ENCODE data around the gene ERP27.

Gene ERP27

DNA sequence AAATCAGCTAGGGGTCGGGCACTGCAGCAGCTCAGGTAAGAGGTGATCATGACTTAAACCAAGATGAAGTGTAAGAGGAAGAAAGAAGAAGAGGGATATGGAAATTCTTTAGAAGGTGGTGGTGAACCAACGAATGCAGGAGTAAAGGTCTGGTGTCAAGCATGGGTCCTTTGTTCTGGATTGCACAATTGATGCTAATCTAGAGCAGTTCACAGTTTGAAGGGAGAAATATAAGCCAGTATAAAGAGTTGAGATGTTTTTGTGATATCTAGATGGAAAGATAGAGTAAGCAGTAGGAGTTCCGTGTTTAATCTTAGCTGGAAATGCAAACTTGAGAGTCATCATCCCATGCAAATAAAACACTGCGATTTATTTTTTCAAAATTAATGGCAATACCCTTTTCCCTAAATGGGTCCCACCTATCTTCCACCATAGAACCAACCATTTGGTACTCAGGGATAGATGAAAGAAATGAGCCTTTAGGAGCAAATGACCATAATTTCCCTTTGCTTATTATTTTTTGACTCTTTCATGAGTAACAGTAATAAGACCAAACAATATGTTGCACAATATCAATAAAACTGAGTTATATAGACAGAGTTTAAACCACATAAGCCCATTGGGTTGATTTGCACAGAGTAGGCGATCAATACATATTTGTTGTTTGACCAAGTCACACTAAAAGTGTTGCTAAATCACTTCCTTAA is 37.7 kb downstream of the ERP27 start:
- DNase-seq = no peak

DNA sequence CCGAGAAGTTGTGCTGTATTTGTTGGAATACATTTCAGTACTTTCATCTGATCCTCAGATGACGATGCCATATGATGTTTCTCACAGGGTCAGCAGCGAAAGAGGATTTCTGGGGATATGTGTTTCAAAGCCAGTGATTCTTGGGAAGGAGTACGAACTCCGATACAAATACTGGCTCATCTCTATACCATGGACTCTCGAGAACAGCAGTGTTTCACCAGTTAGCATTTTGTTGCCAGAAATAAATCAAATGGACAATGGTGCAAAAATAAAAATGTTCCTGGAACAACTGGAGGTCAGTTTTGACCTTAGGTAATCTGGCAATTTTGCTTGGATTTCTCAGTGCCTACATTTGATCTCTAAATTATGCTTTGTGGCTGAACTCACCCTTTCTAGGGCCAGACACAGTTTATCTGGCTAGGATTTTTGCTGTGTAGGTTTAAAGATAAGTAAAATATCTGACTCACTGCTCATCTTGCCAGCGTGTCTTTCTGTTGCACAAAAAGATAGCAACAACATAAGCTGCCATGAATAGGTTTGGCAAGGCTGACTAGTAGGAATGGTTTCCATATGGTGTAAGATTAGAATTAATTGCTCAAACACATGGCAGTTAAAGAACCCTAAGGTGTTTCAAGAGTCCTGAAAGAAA is 41.7 kb downstream of the ERP27 start:
- no peak for DNase-seq

DNA sequence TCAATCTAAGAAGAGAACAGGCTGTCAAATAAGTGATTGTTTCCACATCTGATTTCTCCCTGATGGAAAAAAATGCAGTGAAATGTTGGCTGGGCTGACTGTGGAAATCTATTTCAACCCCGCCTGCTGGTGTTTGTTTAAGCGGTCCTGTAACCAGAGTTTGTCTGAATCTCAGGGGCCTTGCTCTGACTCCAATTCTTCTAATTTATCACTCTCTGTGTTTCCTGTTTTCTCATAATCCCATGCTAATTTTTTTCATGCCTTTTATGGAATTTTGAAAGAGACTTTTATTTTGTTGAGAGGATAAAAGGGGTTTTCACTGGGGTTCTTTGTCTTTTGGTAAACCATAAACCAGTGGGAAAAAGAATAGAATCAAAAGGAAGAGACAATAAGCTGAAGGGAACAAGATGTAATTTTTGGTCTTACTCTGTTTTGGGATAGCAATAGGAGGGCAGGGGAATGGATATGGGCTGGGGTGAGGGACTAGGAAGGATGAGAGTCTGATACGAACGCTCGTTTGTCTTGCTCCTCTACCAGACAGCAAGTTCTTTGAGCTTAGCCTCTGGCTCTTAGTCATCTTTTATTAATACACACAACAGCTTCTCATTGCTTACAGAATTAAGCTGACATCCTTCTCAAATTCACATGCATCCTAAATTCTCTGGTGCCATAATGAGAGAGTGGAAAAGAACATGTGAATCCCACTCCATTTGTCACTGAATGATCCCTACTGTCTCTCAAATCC is 44.7 kb downstream of the ERP27 start:
- no peak for DNase-seq

DNA sequence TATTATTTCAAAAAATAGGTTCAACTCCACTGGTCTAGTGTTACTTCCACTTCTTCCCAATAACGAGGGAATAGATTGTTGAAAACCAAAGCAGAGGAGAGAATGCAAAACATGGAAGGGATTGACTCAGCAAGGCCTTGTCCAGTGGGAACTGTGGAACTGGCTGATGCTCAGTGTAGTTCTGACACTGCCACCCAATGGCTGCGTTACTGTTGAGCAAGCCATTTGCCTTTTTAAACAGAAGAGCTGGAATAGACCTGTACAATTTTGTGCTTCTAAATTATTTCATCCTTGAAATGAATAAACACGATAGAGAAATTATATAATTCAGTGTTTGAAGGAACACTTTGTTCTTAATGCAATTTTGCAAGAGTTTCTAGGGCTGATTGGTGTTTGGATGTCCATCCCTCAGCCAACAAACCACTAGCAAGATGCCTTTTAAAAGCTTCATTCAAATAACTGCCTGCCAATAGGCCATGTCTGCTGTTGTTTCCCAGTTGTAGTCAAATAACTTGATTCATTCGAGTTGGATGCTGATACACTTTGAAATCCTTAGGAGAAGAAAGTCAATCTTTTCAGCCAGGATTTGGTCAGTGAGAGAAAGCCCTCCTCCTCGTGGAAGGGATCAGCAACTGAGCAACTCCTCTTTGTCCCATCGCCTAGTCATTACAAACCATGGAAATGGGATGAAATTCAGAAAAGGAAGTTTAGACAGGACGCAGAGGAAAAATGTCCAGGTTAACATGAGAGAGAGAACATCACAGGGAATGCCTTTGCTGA is 45.4 kb downstream of the ERP27 start:
- DNase-seq = no peak

DNA sequence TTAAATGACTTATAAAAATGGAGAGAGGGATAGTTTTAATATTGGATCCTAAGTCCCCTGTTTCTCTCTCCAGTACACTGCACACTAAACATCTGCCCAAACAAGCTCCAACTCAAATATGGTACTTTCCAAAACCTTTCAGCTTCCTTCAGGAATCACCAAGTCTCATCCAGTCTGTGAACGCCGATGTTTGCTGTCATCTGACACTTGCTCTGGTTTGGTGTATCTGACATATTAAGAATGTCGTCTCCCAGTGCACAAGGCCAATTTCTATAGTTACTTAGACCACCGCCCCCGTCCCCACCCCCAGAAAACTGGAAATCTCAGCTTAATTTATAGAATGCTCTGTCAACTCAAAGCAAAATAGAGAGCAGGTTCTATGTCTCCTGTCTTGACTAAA is 47.6 kb downstream of the ERP27 start:
- no peak for DNase-seq

DNA sequence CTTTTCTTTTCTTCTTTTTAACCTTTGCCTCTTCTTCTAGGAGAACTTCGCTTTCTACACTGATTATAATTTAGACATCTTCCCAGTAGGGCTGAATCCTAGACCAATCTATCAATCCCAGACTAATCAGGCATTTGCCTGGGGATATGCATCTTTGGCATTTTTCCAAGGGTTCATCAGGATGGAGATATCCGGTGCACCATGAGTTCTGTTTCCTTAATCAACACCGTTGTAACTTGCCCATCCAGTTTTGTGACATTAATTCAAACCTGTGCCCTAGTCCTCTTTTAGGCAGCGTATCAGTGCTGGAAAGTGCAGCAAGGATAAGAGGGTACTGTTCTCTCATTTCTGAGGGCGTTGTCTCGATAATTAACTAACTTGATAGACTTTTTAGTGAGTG is 52.1 kb downstream of the ERP27 start:
- no peak for DNase-seq

DNA sequence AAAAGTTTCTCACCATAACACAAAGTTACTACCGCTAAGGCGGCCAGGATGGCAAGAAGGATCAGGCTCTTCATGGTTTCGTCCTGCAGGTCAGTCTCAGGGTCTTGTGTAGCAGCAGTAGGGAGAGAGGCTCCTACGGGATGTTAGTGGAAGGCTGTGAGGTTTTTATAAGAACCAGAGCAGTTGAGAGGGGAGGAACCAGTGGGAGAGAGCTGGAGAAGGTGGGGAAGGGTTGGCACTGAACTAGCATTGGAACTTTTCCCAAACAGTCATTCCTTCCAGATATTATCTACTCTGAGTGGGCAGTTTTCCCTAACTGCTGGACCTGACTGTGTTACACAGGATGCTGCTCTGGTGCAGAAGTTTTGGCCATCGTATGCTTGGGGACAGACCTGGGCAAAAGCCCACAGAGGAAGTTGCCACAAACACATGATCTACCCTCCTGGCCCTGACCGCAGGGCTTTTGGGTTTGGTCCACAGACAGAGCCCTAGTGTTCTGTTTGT is 52.6 kb downstream of the ERP27 start, which contains the start of gene MGP:
TSS of gene MGP (minus strand) at position 137 of the 504 bp plus-strand sequence. CDS start at position 74, 63 bp downstream.
- DNase-seq = no peak

DNA sequence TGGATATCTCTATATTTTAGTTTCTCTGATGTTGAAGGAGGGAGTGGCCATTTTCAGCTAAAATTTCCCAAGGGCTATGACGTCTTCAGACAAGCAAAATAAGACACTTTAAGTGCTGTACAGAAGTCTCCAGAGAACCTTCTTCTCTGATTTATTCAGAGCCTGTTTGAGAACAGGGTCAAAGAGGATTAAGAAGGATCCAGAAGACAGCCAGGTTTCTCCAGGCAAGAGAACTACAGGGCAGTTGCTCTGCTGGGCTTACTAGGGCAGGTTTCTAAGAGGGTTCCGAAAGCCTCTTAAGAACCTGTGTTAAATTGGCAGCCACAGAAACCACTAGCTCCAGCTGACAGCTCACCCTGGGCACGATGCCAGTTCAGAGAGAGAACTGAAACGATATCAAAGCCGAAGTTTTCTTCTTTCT is 53.9 kb downstream of the ERP27 start:
- peak; percentile 21 to 69 (median 58) for DNase-seq

DNA sequence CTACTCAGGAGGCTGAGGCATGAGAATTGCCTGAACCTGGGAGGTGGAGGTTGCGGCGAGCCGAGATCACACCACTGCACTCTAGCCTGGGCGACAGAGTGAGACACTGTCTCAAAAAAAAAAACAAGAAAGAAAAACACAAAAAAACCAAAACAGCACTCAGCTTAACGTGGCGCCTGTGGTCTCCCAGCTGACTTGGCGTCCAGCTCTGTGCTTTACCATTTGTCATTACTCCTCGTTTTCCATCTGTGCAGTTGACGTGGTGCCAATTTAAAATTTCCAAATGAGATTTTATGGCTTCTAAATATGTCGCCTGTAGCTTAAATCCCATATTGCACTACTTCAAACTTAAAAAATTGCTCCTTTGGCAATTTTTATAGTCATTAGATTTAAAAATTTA is 54.7 kb downstream of the ERP27 start:
- DNase-seq = no peak

DNA sequence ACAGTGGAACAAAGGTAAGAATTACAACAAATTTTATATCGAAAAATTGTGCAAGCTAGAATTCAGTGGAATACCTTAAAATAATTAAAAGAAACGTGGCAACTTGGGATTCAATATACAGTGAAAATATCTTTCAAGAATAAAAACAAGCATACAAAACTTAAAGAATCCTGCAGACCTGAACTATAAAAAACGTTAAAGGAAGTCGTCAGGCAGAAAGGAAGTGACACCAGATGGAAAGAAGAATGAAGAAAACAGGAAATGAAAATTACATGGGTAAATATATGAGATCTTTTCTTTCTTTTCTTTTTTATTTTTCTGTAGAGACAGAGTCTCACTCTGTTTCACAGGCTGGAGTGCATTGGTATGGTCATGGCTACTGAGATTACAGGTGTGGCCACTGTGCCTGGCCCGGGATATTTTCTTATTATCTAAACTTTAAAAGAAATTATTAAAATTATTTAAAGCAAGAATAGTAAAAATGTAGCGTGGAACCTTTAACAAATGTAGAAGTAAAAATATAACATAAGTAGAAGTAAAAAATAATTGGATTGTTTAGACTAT is 57.4 kb downstream of the ERP27 start:
- no peak for DNase-seq

DNA sequence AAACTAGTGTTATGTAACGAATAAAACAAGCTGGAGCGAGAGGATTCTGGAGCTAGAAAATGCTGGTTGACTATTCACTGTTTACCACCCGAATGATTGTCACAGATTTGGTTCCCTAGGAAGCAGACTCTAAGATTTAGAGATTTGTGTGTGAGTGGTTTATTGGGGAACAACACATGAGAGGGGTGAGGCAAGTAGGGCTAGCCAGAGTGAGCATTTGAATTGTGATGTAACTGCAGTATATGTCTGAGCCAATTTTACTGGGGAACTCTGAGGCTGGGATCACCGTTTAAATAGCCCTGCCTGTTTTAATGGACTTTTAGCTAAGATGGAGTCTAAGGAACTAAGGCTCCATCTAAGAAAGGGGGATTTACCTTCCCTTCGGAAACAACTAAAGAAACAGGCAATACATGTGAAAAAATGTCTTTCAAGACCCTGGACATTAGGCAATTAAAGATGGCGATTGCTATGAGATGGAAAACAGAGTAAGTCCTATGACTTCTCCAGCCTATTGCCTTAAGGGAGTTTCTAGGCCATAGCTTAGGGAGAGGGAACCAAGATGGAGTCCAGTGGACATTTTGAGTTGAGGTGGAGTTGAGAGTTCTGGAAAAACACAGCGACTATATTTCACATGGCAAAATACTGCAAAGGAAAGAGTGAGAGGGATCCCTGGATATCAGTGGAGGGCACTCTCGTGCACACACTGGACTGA is 59.0 kb downstream of the ERP27 start:
- DNase-seq = no peak

DNA sequence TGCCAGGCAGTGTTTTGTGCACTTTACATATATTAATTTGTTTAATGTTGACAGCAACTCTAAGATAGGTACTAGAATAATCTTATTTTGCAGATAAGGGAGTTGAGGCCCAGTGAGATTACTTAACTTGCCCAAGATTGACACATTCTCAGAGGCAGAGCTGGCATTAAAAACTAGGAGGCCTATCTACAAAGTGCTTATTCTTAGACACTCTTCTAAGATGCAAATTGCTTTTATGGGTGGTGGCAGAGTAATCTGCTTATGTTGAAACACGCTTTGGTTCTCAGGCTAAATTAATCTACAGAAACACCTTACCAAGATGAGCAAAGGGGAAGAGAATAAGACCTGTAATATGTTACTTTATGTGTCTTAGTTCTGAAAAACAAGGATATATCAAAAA is 59.8 kb downstream of the ERP27 start:
- no peak for DNase-seq

DNA sequence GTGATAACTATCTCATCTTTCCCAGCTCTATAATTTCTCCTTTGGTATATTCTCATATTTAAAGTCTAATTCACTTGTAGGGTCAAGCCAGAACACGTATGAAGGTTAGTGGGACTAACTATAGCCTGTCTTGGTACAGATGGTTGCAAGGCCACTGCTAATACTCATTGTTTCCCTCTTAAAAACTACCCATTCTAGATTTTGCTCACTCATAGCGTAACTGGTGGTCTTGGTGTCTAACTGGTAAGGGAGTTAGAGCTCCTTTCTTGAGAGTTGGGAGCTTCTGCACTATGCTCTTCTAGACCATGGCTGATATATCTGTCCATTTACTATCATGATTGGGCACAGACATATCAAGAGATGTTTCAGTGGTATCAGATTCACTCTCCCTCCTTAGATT is 61.5 kb downstream of the ERP27 start:
- no peak for DNase-seq

DNA sequence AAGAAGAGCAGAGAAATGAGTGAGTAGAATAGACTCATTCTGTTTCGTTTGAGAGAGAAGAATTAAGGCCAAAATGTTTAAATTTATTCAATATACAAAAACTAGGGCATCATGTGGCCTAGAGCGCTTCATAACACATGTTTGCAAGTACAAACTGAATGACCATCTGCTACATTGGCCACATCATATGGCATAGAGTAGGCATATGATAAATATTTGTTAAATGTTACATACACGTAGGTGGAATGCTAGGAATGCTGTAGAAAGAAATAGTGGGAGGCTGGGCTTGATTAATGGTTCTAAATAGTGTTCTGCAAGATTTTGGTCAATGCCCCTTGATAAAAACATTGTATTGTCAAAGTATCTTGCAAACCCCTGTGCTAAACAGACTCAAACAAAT is 63.5 kb downstream of the ERP27 start:
- DNase-seq = no peak

DNA sequence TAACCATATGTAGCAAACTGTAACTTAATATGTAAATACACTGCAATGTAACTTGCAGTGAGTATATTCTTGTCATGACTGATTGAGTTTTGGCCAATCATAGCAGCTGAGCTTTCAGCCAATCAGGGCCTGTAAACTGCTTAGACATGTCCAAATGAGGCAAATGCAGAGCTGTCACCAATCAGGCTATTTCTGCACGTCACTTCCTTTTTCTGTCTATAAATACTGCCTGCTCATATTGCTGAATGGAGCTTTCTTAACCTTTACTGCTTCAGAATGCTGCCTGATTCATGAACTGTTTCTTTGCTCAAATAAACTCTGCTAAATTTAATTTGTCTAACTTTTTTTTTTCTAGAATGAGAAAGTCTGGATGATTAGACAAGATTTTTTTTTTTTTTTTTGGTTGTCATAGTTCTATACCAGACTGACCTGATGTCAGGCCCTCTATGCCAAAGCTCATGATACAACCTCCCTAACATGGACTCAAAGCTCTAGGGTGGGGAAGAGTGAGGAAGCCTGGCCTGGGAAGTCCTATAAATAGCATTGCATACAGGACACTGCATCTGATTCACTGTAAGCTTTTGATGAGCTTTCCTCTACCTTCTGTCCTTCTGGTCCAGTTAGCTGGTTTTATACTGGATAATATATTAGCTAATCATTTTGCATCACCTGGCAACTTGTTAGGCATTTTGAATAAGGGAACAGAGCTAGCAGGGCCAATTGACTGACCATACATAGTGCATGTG is 64.7 kb downstream of the ERP27 start:
- no peak for DNase-seq

DNA sequence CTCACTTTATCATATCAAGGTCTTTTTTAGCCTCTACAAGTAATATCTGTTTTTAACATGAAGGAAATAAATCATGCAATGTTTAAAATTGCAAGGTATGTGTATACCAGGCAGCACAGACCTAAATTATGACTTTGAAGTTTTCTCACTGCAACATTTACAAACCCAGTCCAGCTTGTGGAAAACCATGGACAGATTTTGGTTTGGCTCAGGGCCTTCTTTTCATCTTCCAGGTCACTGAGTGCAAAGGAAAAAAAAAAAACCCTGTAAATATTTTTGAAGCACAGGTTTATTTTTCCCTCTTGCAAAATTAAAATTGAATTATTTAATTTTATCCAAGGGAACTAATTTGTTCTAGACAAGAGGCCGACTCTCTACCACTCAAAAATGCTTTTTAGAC is 66.5 kb downstream of the ERP27 start:
- DNase-seq = no peak

DNA sequence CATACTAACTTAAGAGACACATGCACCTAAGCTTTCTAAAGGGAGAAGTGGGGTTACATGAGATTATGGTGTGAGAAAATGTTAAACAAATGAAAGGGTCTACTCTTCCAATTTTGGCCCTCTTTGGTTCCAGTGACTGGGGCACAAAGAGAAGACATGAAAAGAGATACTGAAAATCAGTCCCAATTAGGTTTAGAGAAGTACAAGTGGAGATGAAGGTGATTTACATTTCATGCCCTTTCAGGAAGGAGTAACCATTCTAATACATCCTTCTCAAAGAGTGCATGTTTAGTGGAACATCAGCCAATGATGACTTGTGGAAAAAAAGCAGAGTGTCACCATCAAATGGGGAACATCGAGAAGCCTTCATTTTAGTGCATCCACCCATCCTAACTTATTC is 67.1 kb downstream of the ERP27 start:
- no peak for DNase-seq

DNA sequence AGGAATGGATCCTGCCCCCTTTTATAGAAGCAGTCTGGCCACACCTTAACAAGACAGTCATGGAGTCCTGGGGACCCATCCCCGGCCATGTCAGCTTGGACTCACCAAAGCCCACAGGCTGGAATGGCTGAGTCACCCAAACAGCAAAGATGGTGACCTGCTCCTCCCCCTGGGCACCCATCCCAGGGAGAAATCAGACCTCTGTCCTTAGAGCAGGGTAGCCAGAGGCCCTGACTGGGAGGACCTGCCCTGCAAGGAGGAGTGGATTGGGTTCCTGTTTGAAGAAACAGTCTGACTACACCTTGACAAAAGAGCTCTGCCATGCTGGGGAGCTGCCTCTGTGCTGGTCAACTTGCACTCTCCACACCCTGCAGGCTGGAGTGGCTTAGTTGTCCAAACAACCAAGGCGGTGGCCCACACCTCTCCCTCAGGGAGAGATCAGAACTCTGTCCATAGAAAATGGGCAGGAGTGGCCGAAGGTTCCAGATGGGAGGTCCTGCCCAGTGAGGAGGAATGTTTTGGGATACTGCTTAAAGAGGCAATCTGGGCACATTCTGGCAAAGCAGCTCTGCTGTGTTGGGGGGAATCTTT is 69.3 kb downstream of the ERP27 start:
- no peak for DNase-seq

Measured in activated CD4-positive, CD25-positive, alpha-beta regulatory T cell (primary cell).